Measurements from ENCODE around the gene PYY. TPM values are rescaled to one million over a fixed set of nuclear protein-coding genes. Genes with fewer than 3 reads are reported as not detected.

Gene PYY
- total RNA-seq, 1 experiment from 2014 or later, result 2.0 TPM

GRCh38 chr17:44000871-44001460 lies 47.2 kb upstream of the PYY start:
- H3K27me3 Mint-ChIP-seq (ENCODE audit: low read depth), result peaks cover 34% of the 10 kb centered on the region
- H3K27me3 ChIP-seq (ENCODE audit: insufficient read depth, low read length), result no peaks in the 10 kb centered on the region; the same call in 1 of the 2 replicates
- H3K9me3 ChIP-seq (ENCODE audit: control insufficient read depth, low read depth, low read length), result no peaks in the 10 kb centered on the region
- peaks cover 5 to 11% of the 10 kb centered on the region in 2 experiments for H3K4me1 Mint-ChIP-seq
- H4K91ac ChIP-seq (ENCODE audit: insufficient read length, low read depth, low read length), result no peak overlapping the region
- H3K23me2 ChIP-seq (ENCODE audit: insufficient read length, low read depth, low read length, poor library complexity, severe bottlenecking), result peaks cover 17% of the 10 kb centered on the region
- H2BK5ac ChIP-seq (ENCODE audit: insufficient read length, low read length), result no peak overlapping the region
- no peak overlapping the region for H3K23ac ChIP-seq (ENCODE audit: insufficient read length, low read depth, low read length)
- no peak overlapping the region for H4K8ac ChIP-seq (replicated peaks; ENCODE audit: insufficient read length, low read depth, low read length)
- DNase-seq, result no peak
- no peaks in the 10 kb centered on the region for H3K9me3 Mint-ChIP-seq
- H3K36me3 Mint-ChIP-seq (ENCODE audit: insufficient read depth in 1 of 3, low read depth in 3 of 3), result no peaks in the 10 kb centered on the region
- H3K79me1 ChIP-seq (ENCODE audit: insufficient read depth, low read depth, low read length, poor library complexity, severe bottlenecking), result no peaks in the 10 kb centered on the region
- H3K79me2 ChIP-seq (ENCODE audit: insufficient read depth, low read length), result no peaks in the 10 kb centered on the region
- no peak overlapping the region for H3T11ph ChIP-seq (ENCODE audit: low read length)
- no peak overlapping the region for H3K27ac ChIP-seq (ENCODE audit: insufficient read length, low read depth, low read length)
- no peak overlapping the region for H3K14ac ChIP-seq (ENCODE audit: insufficient read depth, low read length)
- no peak overlapping the region for H3K4me2 ChIP-seq (ENCODE audit: insufficient read depth, insufficient read length, low read length)
- H4K5ac ChIP-seq (ENCODE audit: insufficient read length, low read depth, low read length), result no peak overlapping the region
- H2BK15ac ChIP-seq (ENCODE audit: low read depth, low read length), result no peak overlapping the region
- H2AK5ac ChIP-seq (ENCODE audit: insufficient read length, low read length), result no peak overlapping the region
- H2BK20ac ChIP-seq (ENCODE audit: low read depth, low read length, poor library complexity, severe bottlenecking), result no peak overlapping the region
- no peak overlapping the region for H3K4me3 Mint-ChIP-seq
- H2BK12ac ChIP-seq (ENCODE audit: insufficient read length, low read depth, low read length), result no peak overlapping the region
- H3K4me1 ChIP-seq (ENCODE audit: insufficient read depth, low read length), result no peaks in the 10 kb centered on the region
- WGBS (ENCODE audit: extremely low coverage, insufficient read length, low lambda C conversion rate), result no CpG with 5 or more reads among the region's 6 CpGs
- H4K20me1 ChIP-seq (ENCODE audit: control insufficient read depth, insufficient read depth, insufficient read length), result no peaks in the 10 kb centered on the region
- no peak overlapping the region for H3K27ac Mint-ChIP-seq
- H3K4ac ChIP-seq (ENCODE audit: low read depth, low read length), result no peak overlapping the region
- no peak overlapping the region for H3K9ac ChIP-seq (ENCODE audit: extremely low read depth, insufficient read length, low read length)
- no peak overlapping the region for H2BK120ac ChIP-seq (ENCODE audit: low read depth, low read length, poor library complexity, severe bottlenecking)
- no peak overlapping the region for H3K18ac ChIP-seq (ENCODE audit: insufficient read length, low read depth, low read length)
- no peak for TF ChIP-seq CTCF (conservative IDR thresholded peaks at IDR 0.05)
- no peak overlapping the region for H2AFZ ChIP-seq (ENCODE audit: low read length)
- H3K56ac ChIP-seq (ENCODE audit: insufficient read length, low read depth, low read length), result no peak overlapping the region

All from H9 (cell line).